ENCODE data around the gene DARS1.

The DARS1 gene

GRCh38 chr2:136017786-136018185, 32.4 kb upstream of the DARS1 start:
- TF ChIP-seq FOXP2 (optimal IDR thresholded peaks at IDR 0.05; ENCODE audit: borderline replicate concordance, extremely low read depth, extremely low read length, insufficient read depth) (no peak), SIN3A (IDR thresholded peaks at IDR 0.05; ENCODE audit: borderline replicate concordance, insufficient read depth, low read length) (no peak), POLR2AphosphoS5 (IDR thresholded peaks at IDR 0.05; ENCODE audit: low read depth, low read length) (no peak), TAF1 (IDR thresholded peaks at IDR 0.05; ENCODE audit: borderline replicate concordance, insufficient read depth, low read length) (no peak), REST (IDR thresholded peaks at IDR 0.05; ENCODE audit: insufficient read depth in 1 of 2, low read depth in 2 of 2, low read length in 2 of 2) (no peak)

- no peak for TF ChIP-seq SIN3A (IDR thresholded peaks at IDR 0.05; ENCODE audit: borderline replicate concordance, insufficient read depth, low read length)
- no peak for TF ChIP-seq TAF1 (IDR thresholded peaks at IDR 0.05; ENCODE audit: borderline replicate concordance, insufficient read depth, low read length)
- TF ChIP-seq REST (IDR thresholded peaks at IDR 0.05; ENCODE audit: insufficient read depth in 1 of 2, low read depth in 2 of 2, low read length in 2 of 2) = no peak
- TF ChIP-seq FOXP2 (optimal IDR thresholded peaks at IDR 0.05; ENCODE audit: borderline replicate concordance, extremely low read depth, extremely low read length, insufficient read depth) = no peak
- no peak for TF ChIP-seq POLR2AphosphoS5 (IDR thresholded peaks at IDR 0.05; ENCODE audit: low read depth, low read length)
These were observed 31.4 kb upstream of the DARS1 start for GRCh38 chr2:136016836-136017235.

- TF ChIP-seq SIN3A (IDR thresholded peaks at IDR 0.05; ENCODE audit: borderline replicate concordance, insufficient read depth, low read length) (no peak), REST (IDR thresholded peaks at IDR 0.05; ENCODE audit: insufficient read depth in 1 of 2, low read depth in 2 of 2, low read length in 2 of 2) (no peak), TAF1 (IDR thresholded peaks at IDR 0.05; ENCODE audit: borderline replicate concordance, insufficient read depth, low read length) (no peak), FOXP2 (optimal IDR thresholded peaks at IDR 0.05; ENCODE audit: borderline replicate concordance, extremely low read depth, extremely low read length, insufficient read depth) (no peak), POLR2AphosphoS5 (IDR thresholded peaks at IDR 0.05; ENCODE audit: low read depth, low read length) (no peak)
These were observed 31.0 kb upstream of the DARS1 start for GRCh38 chr2:136016427-136016826.

GRCh38 chr2:136015699-136016098, 30.3 kb upstream of the DARS1 start:
- TF ChIP-seq TAF1 (IDR thresholded peaks at IDR 0.05; ENCODE audit: borderline replicate concordance, insufficient read depth, low read length) = no peak
- no peak for TF ChIP-seq REST (IDR thresholded peaks at IDR 0.05; ENCODE audit: insufficient read depth in 1 of 2, low read depth in 2 of 2, low read length in 2 of 2)
- TF ChIP-seq SIN3A (IDR thresholded peaks at IDR 0.05; ENCODE audit: borderline replicate concordance, insufficient read depth, low read length) = no peak
- no peak for TF ChIP-seq FOXP2 (optimal IDR thresholded peaks at IDR 0.05; ENCODE audit: borderline replicate concordance, extremely low read depth, extremely low read length, insufficient read depth)
- TF ChIP-seq POLR2AphosphoS5 (IDR thresholded peaks at IDR 0.05; ENCODE audit: low read depth, low read length) = no peak

GRCh38 chr2:136014411-136014810, 29.0 kb upstream of the DARS1 start:
- TF ChIP-seq SIN3A (IDR thresholded peaks at IDR 0.05; ENCODE audit: borderline replicate concordance, insufficient read depth, low read length) = no peak
- TF ChIP-seq REST (IDR thresholded peaks at IDR 0.05; ENCODE audit: insufficient read depth in 1 of 2, low read depth in 2 of 2, low read length in 2 of 2) = no peak
- TF ChIP-seq POLR2AphosphoS5 (IDR thresholded peaks at IDR 0.05; ENCODE audit: low read depth, low read length) = no peak
- TF ChIP-seq FOXP2 (optimal IDR thresholded peaks at IDR 0.05; ENCODE audit: borderline replicate concordance, extremely low read depth, extremely low read length, insufficient read depth) = no peak
- no peak for TF ChIP-seq TAF1 (IDR thresholded peaks at IDR 0.05; ENCODE audit: borderline replicate concordance, insufficient read depth, low read length)
